SK-N-MC (cell line): ENCODE data around the gene NDFIP1.

Source experiments
- EZH2 ChIP-seq: fragments of 200-600 bp; sonication (generic); IDR thresholded peaks from one replicate; pipeline ENCODE4 v1.6.1; 2017; ENCODE audit warnings: antibody characterized with exemption
- POLR2AphosphoS5 ChIP-seq: IDR thresholded peaks from 2 replicates; pipeline ENCODE4 v1.6.1; 2012; ENCODE audit warnings: mild to moderate bottlenecking, low read depth, low read length, borderline replicate concordance

GRCh38 chr5:142178651-142179050 lies 70.1 kb downstream of the NDFIP1 start:
- TF ChIP-seq POLR2AphosphoS5 (no peak), EZH2 (no peak)
